H1 (cell line): ENCODE measurements around the gene PIAS1. TPM values are rescaled to one million over a fixed set of nuclear protein-coding genes. Genes with fewer than 3 reads are reported as not detected.

Experiments used
- CTCF ChIA-PET: fragments of 300-600 bp; sonication (Branson Sonifier 250); formaldehyde crosslinking; loops from one replicate; lab custom pipeline; 2021; ENCODE audit not compliant: partially characterized antibody; lab: Charles Lee
- POLR2A ChIA-PET: fragments of 300-600 bp; sonication (Branson Sonifier 250); formaldehyde crosslinking; loops from one replicate; lab custom pipeline; 2021; ENCODE audit warnings: inconsistent platforms; ENCODE audit not compliant: partially characterized antibody; lab: Charles Lee
- DNase-seq, 2 experiments: peaks; one replicate each; pipeline versions ENCODE4 v3.0.0 to v3.0.0-alpha.2; 2010 to 2022; ENCODE audit warnings: low spot score in 2 of 2, low read depth in 1 of 2, mixed read lengths in 1 of 2
- FAIRE-seq: peaks from 2 replicates; lab custom pipeline; 2011; peaks lifted over from hg19 to GRCh38; lab: Jason Lieb, UNC
- H2AFZ ChIP-seq: 2 replicates; pipeline ENCODE4 v1.8.1; 2012; ENCODE audit warnings: low read length, inconsistent platforms
- H2AK5ac ChIP-seq: 2 replicates; pipeline ENCODE4 v1.6.1; 2013; ENCODE audit warnings: low read depth, low read length
- H2BK120ac ChIP-seq: replicated peaks from 2 replicates; pipeline ENCODE3; 2013; ENCODE audit warnings: low read depth, low read length, inconsistent platforms
- H2BK12ac ChIP-seq: 2 replicates; pipeline ENCODE4 v1.6.1; 2013; ENCODE audit warnings: low read depth, low read length
- H2BK15ac ChIP-seq: 2 replicates; pipeline ENCODE4 v1.6.1; 2013; ENCODE audit warnings: low read length
- H2BK20ac ChIP-seq: 2 replicates; pipeline ENCODE4 v1.6.1; 2013; ENCODE audit warnings: low read length
- H2BK5ac ChIP-seq: 2 replicates; pipeline ENCODE4 v1.6.1; 2013; ENCODE audit warnings: low read depth, low read length
- H3K14ac ChIP-seq: 2 replicates; pipeline ENCODE4 v1.6.1; 2013; ENCODE audit warnings: inconsistent platforms; ENCODE audit not compliant: insufficient read length
- H3K18ac ChIP-seq: 2 replicates; pipeline ENCODE4 v1.6.1; 2013; ENCODE audit warnings: low read length; ENCODE audit errors: extremely low read depth
- H3K23ac ChIP-seq: 2 replicates; pipeline ENCODE4 v1.6.1; 2013; ENCODE audit warnings: inconsistent platforms; ENCODE audit not compliant: insufficient read length
- H3K23me2 ChIP-seq: 2 replicates; pipeline ENCODE4 v1.6.1; 2013; ENCODE audit warnings: low read depth, low read length
- H3K27ac ChIP-seq: 2 replicates; pipeline ENCODE4 v1.6.1; 2011; ENCODE audit warnings: low read depth, low read length, inconsistent platforms
- H3K27me3 ChIP-seq, 4 experiments: replicated peaks in 1 of 4; 1 replicate in 1 of 4; 2 replicates in 3 of 4; pipeline versions ENCODE4 v1.6.1 to v1.8.1; 2011 to 2013; ENCODE audit warnings: low read length in 3 of 4, mild to moderate bottlenecking in 3 of 4, inconsistent platforms in 2 of 4, mixed read lengths in 2 of 4, moderate library complexity in 1 of 4; ENCODE audit not compliant: control insufficient read depth in 3 of 4, insufficient read depth in 3 of 4; ENCODE audit errors: extremely low read depth in 1 of 4
- H3K36me3 ChIP-seq, 4 experiments: 2 replicates each; pipeline versions ENCODE4 v1.6.1 to v1.8.1; 2011 to 2013; ENCODE audit warnings: mild to moderate bottlenecking in 4 of 4, low read length in 3 of 4, moderate library complexity in 2 of 4, control low read depth in 1 of 4, inconsistent platforms in 1 of 4; ENCODE audit not compliant: insufficient read depth in 4 of 4, control insufficient read depth in 2 of 4
- H3K4ac ChIP-seq: replicated peaks from 2 replicates; pipeline ENCODE3; 2013; ENCODE audit warnings: low read length, low read depth, mixed read lengths, inconsistent platforms; ENCODE audit not compliant: insufficient read length
- H3K4me1 ChIP-seq, 4 experiments: replicated peaks in 1 of 4; 1 replicate in 1 of 4; 2 replicates in 3 of 4; pipeline versions ENCODE4 v1.6.1 to v1.8.1; 2011 to 2013; ENCODE audit warnings: low read length in 3 of 4, inconsistent platforms in 2 of 4, mixed read lengths in 1 of 4; ENCODE audit not compliant: insufficient read depth in 4 of 4, control insufficient read depth in 3 of 4
- H3K4me2 ChIP-seq, 2 experiments: 2 replicates each; pipeline versions ENCODE4 v1.6.1 to v1.8.1; 2011 to 2013; ENCODE audit warnings: low read depth in 2 of 2, low read length in 2 of 2, control low read depth in 1 of 2, inconsistent platforms in 1 of 2, mild to moderate bottlenecking in 1 of 2; ENCODE audit not compliant: insufficient read depth in 1 of 2
- H3K4me3 ChIP-seq, 4 experiments: fragments of 200-600, 300-600 bp in 1 of 4; sonication (generic), shearing (Covaris generic), sonication (Bioruptor Twin) in 1 of 4; 2 replicates each; pipeline versions ENCODE4 v1.5.1 to v1.8.1; 2011 to 2016; ENCODE audit warnings: low read length in 4 of 4, low read depth in 3 of 4, control low read depth in 2 of 4, inconsistent platforms in 2 of 4, mild to moderate bottlenecking in 2 of 4, mixed read lengths in 1 of 4, moderate library complexity in 1 of 4; ENCODE audit not compliant: insufficient read depth in 2 of 4; ENCODE audit errors: extremely low read depth in 1 of 4
- H3K56ac ChIP-seq: replicated peaks from 2 replicates; pipeline ENCODE3; 2013; ENCODE audit warnings: low read depth, mild to moderate bottlenecking, mixed read lengths, low read length, inconsistent platforms; ENCODE audit not compliant: insufficient read length
- H3K79me1 ChIP-seq: 2 replicates; pipeline ENCODE4 v1.6.1; 2013; ENCODE audit warnings: low read depth, low read length, control low read depth
- H3K79me2 ChIP-seq, 2 experiments: 2 replicates each; pipeline versions ENCODE4 v1.6.1 to v1.8.1; 2012 to 2013; ENCODE audit warnings: low read length in 2 of 2, mild to moderate bottlenecking in 2 of 2, inconsistent platforms in 1 of 2; ENCODE audit not compliant: insufficient read depth in 2 of 2, control insufficient read depth in 1 of 2
- H3K9ac ChIP-seq, 4 experiments: replicated peaks in 1 of 4; 1 replicate in 1 of 4; 2 replicates in 3 of 4; pipeline versions ENCODE4 v1.6.1 to v1.8.1; 2011 to 2013; ENCODE audit warnings: low read depth in 3 of 4, low read length in 3 of 4, control low read depth in 2 of 4, mild to moderate bottlenecking in 2 of 4, moderate library complexity in 2 of 4, inconsistent platforms in 1 of 4; ENCODE audit errors: extremely low read depth in 1 of 4
- H3K9me3 ChIP-seq, 2 experiments: 2 replicates each; pipeline versions ENCODE4 v1.6.1 to v1.8.1; 2012 to 2013; ENCODE audit warnings: mild to moderate bottlenecking in 2 of 2, moderate library complexity in 2 of 2, control low read depth in 1 of 2, inconsistent platforms in 1 of 2, low read depth in 1 of 2, low read length in 1 of 2, mixed read lengths in 1 of 2; ENCODE audit not compliant: insufficient read depth in 2 of 2
- H4K20me1 ChIP-seq, 2 experiments: replicated peaks in 1 of 2; 2 replicates each; pipeline versions ENCODE3 to v1.8.1; 2011 to 2013; ENCODE audit warnings: inconsistent platforms in 2 of 2, low read length in 2 of 2, mild to moderate bottlenecking in 1 of 2; ENCODE audit not compliant: insufficient read depth in 2 of 2, control insufficient read depth in 1 of 2
- H4K5ac ChIP-seq: 2 replicates; pipeline ENCODE4 v1.6.1; 2013; ENCODE audit warnings: low read length, low read depth, mixed read lengths, inconsistent platforms; ENCODE audit not compliant: insufficient read length
- H4K8ac ChIP-seq: 2 replicates; pipeline ENCODE4 v1.8.0; 2013; ENCODE audit warnings: mild to moderate bottlenecking, moderate library complexity, low read length, inconsistent platforms; ENCODE audit not compliant: insufficient read depth; ENCODE audit errors: extremely low read depth
- H4K91ac ChIP-seq: replicated peaks from 2 replicates; pipeline ENCODE3; 2013; ENCODE audit warnings: low read length, mixed read lengths, inconsistent platforms; ENCODE audit not compliant: insufficient read length
- EP300 ChIP-seq, 2 experiments: IDR thresholded peaks; 1 replicate in 1 of 2; 2 replicates in 1 of 2; pipeline ENCODE4 v1.6.1; 2011 to 2012; ENCODE audit warnings: low read depth in 2 of 2, low read length in 2 of 2, mild to moderate bottlenecking in 2 of 2, borderline replicate concordance in 1 of 2, inconsistent platforms in 1 of 2, moderate library complexity in 1 of 2
- HDAC2 ChIP-seq, 2 experiments: fragments of 300-600 bp in 1 of 2; sonication (generic) in 1 of 2; IDR thresholded peaks; 2 replicates each; pipeline ENCODE4 v1.6.1; 2011 to 2012; ENCODE audit warnings: low read depth in 2 of 2, low read length in 2 of 2, mild to moderate bottlenecking in 2 of 2, moderate library complexity in 2 of 2, borderline replicate concordance in 1 of 2, inconsistent platforms in 1 of 2
- KDM5A ChIP-seq: fragments of 200-600 bp; IDR thresholded peaks from 2 replicates; pipeline ENCODE4 v1.7.1; 2012; ENCODE audit warnings: mild to moderate bottlenecking, low read length, inconsistent platforms, mixed read lengths
- PHF8 ChIP-seq: fragments of 200-600 bp; sonication (generic); conservative IDR thresholded peaks from 2 replicates; pipeline ENCODE4 v1.7.1; 2012; ENCODE audit warnings: low read depth, mild to moderate bottlenecking, inconsistent platforms, low read length, moderate library complexity
- RAD21 ChIP-seq, 2 experiments: IDR thresholded peaks in 1 of 2; conservative IDR thresholded peaks in 1 of 2; 2 replicates each; pipeline ENCODE4 v1.6.1; 2011; ENCODE audit warnings: low read depth in 2 of 2, low read length in 2 of 2, improper control_type of control experiment in 1 of 2, inconsistent platforms in 1 of 2, mild to moderate bottlenecking in 1 of 2, moderate library complexity in 1 of 2
- SAP30 ChIP-seq: fragments of 300-600 bp; sonication (generic); IDR thresholded peaks from 2 replicates; pipeline ENCODE4 v1.7.1; 2012; ENCODE audit warnings: low read length, moderate library complexity, mild to moderate bottlenecking, inconsistent platforms; ENCODE audit not compliant: insufficient read depth, insufficient replicate concordance
- SIRT6 ChIP-seq: IDR thresholded peaks from one replicate; pipeline ENCODE4 v1.7.1; 2012; ENCODE audit warnings: low read length, inconsistent platforms
- SP2 ChIP-seq: IDR thresholded peaks from 2 replicates; pipeline ENCODE4 v1.6.1; 2012; ENCODE audit warnings: mild to moderate bottlenecking, low read length, inconsistent platforms
- SP4 ChIP-seq: IDR thresholded peaks from 2 replicates; pipeline ENCODE4 v1.6.1; 2012; ENCODE audit warnings: low read length, inconsistent platforms
- SUZ12 ChIP-seq: fragments of 200-600 bp; sonication (generic); IDR thresholded peaks from 2 replicates; pipeline ENCODE4 v1.6.1; 2012; ENCODE audit warnings: mild to moderate bottlenecking, inconsistent platforms, low read length, moderate library complexity, mixed read lengths
- TAF1 ChIP-seq: IDR thresholded peaks from 2 replicates; pipeline ENCODE4 v1.6.1; 2011; ENCODE audit warnings: mild to moderate bottlenecking, low read depth, low read length
- TAF7 ChIP-seq: optimal IDR thresholded peaks from 2 replicates; pipeline ENCODE3; 2011; ENCODE audit warnings: low read depth, mild to moderate bottlenecking, inconsistent platforms, low read length, moderate library complexity, borderline replicate concordance
- polyA plus RNA-seq, 7 experiments: library from polyadenylated mRNA; depleted of rRNA in 3 of 7; stranded (reverse) in 5 of 7; unstranded in 2 of 7; fragments of >200 nt in 5 of 7; fragments of 200-250 nt in 2 of 7; gene quantifications; 1 replicate in 5 of 7; 2 replicates in 1 of 7; 4 replicates in 1 of 7; pipeline versions ENCODE4 v1.2.1 to v1.2.3, GENCODE V29; 2011 to 2013; ENCODE audit warnings: missing spikeins in 2 of 7, mixed read lengths in 2 of 7
- total RNA-seq: library from RNA; stranded (reverse); fragmentation: NEBNext Ultra II Directional; extraction: Animal tissue kit (Norgen Biotek cat#: 25700); gene quantifications from 2 replicates; pipeline ENCODE4 v1.2.1, GENCODE V29; 2021

Gene PIAS1
- total and polyA plus RNA-seq, 2 of the 8 experiments (the other 6 are each of a cell fraction or from before 2014, with no cell fraction given), result 30.8 to 34.5 TPM

DNA sequence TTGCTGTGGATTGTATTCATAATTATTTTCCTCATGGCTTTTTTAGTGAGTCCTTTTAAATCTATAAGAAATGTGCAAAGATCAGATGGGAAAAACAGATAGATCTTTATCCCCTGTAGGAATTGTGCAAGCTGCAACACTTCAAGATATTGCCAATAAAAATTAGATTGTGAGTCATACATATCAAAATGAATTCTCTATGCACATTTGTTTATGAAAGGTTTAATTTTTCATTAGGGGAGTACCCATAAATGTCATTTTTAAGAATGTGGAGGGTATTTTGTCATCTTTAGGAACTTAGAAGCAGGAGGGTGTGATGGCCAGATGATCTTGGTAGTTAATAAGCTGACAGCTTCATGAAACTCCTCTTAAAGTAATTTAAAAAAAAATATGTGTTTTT, 2.9 kb downstream of the PIAS1 start:
- Histone ChIP-seq H2AK5ac (no peak overlapping the region), H3K4me1 (peaks cover 0 to 5% (median 3%) of the 10 kb centered on the region in 4 experiments; a peak in 3 of 7 replicates), H3K27ac (no peak overlapping the region), H3K79me2 (peaks cover 9 to 72% of the 10 kb centered on the region in 2 experiments; a peak in 3 of 4 replicates), H2BK15ac (no peak overlapping the region), H2BK120ac (no peak overlapping the region), H2AFZ (no peak overlapping the region), H2BK12ac (no peak overlapping the region), H2BK20ac (no peak overlapping the region), H4K5ac (no peak overlapping the region), H3K4ac (no peak overlapping the region), H3K4me2 (no peak overlapping the region), H3K18ac (no peak overlapping the region), H4K20me1 (peaks cover 7 to 12% of the 10 kb centered on the region in 2 experiments), H3K36me3 (peaks cover 0 to 3% (median 0%) of the 10 kb centered on the region in 4 experiments; a peak in 3 of 8 replicates), H4K91ac (no peak overlapping the region), H3K27me3 (no peaks in the 10 kb centered on the region; a peak in 1 of 7 replicates), H3K9me3 (no peaks in the 10 kb centered on the region), H3K79me1 (no peaks in the 10 kb centered on the region; the same call in 1 of the 2 replicates), H3K9ac (no peak overlapping the region), H4K8ac (no peak overlapping the region), H3K23ac (no peak overlapping the region), H3K4me3 (no peak overlapping the region), H2BK5ac (no peak overlapping the region), H3K23me2 (peaks cover 8% of the 10 kb centered on the region; the same call in 1 of the 2 replicates), H3K56ac (no peak overlapping the region), H3K14ac (no peak overlapping the region)
- FAIRE-seq (no peak), DNase-seq (no peak)
- TF ChIP-seq SP2 (no peak), EP300 (IDR thresholded peaks at IDR 0.05; ENCODE audit: borderline replicate concordance in 1 of 2, low read depth in 2 of 2, low read length in 2 of 2) (no peak), KDM5A (no peak), SUZ12 (no peak), SP4 (no peak), HDAC2 (IDR thresholded peaks at IDR 0.05; ENCODE audit: borderline replicate concordance in 1 of 2, low read depth in 2 of 2, low read length in 2 of 2) (no peak), RAD21 (IDR thresholded peaks at IDR 0.05 in 1 of 2, conservative IDR thresholded peaks at IDR 0.05 in 1 of 2; ENCODE audit: low read depth in 2 of 2, low read length in 2 of 2) (no peak), SAP30 (no peak), TAF7 (no peak), TAF1 (no peak), PHF8 (no peak), SIRT6 (no peak)
- ChIA-PET POLR2A (interaction anchor here (1.1 to 1.3 kb wide), 2 partner anchors 17 to 173 kb away, joined by 3 read pairs; no protein-coding TSS in a partner anchor), CTCF (no interaction called here)
